Astrocyte of the spinal cord (primary cell): ENCODE results near the gene PHACTR3.

Source experiments
- DNase-seq: peaks from one replicate; pipeline ENCODE4 v3.0.0; 2011; ENCODE audit warnings: low read depth, low spot score
- H3K4me3 ChIP-seq: 2 replicates; pipeline ENCODE4 v1.5.1; 2011; ENCODE audit warnings: low read depth, mild to moderate bottlenecking, low read length, moderate library complexity
- in situ Hi-C: cut with HindIII; loops from 2 replicates; pipeline ENCODE4 v1.10.0; 2017; ENCODE audit warnings: low sequenced_read_pairs
- TF ChIP-seq, protein P1 (sequence below): IDR thresholded peaks from 2 replicates; pipeline ENCODE4 v1.5.1; 2012; ENCODE audit warnings: low read depth, mild to moderate bottlenecking, low read length, inconsistent platforms

The PHACTR3 gene

DNA sequence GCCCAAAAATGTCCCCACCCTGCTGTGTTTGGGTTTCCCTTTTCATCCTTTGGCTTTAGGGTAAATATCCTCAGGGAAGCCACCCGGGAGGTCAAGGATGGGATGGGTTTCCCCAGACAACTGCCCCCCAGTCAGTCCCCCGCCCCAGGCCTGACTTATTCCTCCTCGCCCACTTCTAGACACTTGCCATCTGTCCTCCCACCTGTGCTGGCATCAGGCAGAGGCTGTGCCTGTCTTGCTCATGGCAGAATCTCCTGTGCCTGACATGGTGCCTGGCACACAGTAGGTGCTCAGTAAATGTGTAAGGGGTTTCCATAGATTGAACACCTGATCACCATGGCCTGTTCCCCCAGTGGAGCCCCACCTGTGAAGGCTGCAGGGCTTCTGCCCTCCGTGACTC, 141.8 kb downstream of the PHACTR3 start:
- TF ChIP-seq, protein P1, sequence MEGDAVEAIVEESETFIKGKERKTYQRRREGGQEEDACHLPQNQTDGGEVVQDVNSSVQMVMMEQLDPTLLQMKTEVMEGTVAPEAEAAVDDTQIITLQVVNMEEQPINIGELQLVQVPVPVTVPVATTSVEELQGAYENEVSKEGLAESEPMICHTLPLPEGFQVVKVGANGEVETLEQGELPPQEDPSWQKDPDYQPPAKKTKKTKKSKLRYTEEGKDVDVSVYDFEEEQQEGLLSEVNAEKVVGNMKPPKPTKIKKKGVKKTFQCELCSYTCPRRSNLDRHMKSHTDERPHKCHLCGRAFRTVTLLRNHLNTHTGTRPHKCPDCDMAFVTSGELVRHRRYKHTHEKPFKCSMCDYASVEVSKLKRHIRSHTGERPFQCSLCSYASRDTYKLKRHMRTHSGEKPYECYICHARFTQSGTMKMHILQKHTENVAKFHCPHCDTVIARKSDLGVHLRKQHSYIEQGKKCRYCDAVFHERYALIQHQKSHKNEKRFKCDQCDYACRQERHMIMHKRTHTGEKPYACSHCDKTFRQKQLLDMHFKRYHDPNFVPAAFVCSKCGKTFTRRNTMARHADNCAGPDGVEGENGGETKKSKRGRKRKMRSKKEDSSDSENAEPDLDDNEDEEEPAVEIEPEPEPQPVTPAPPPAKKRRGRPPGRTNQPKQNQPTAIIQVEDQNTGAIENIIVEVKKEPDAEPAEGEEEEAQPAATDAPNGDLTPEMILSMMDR = no peak
- no peak for DNase-seq
- in situ Hi-C loops = no loop called here

DNA sequence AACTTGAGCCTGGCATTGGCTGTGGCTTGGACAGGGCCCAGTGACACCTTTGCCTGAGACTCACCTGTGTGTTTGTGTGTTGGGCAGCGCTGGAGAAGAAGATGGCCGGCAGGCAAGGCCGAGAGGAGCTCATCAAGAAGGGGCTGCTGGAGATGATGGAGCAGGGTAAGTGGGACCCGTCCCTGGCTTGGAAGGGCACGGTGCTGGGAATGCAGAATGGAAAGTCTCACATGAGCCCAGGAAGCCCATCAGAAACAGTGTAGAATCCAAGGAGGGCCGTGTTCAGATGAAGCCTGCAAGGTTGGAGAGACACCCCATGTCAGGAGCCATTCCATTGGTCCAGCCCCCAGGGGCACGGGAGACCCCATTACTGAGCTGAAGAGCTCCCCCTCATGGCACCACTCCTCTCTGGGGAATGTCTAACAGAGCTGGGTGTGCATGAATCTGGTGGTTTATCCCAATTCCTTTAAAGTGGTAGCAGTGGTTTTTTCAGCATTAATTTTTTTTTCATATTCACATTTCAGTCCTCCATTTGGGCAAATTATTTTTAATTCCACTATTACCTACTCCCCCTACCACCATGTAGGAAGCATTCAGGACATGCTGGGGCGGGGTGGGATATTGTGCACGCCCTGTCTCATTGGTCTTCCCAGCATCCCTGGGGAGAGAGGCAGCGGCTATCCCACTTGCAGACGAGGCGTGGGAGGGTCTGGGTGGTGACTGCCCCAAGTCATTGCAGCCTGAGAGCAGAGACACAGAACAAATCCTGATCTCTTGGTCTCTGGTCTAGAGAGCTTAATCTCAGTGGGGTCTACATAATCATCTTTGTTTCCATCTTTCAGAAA, 143.6 kb downstream of the PHACTR3 start:
- in situ Hi-C loops = no loop called here
- TF ChIP-seq, protein P1 = no peak

More for the DNA sequence above, 141.8 kb downstream of the PHACTR3 start:
- H3K4me3 ChIP-seq = no peak overlapping the region

DNA sequence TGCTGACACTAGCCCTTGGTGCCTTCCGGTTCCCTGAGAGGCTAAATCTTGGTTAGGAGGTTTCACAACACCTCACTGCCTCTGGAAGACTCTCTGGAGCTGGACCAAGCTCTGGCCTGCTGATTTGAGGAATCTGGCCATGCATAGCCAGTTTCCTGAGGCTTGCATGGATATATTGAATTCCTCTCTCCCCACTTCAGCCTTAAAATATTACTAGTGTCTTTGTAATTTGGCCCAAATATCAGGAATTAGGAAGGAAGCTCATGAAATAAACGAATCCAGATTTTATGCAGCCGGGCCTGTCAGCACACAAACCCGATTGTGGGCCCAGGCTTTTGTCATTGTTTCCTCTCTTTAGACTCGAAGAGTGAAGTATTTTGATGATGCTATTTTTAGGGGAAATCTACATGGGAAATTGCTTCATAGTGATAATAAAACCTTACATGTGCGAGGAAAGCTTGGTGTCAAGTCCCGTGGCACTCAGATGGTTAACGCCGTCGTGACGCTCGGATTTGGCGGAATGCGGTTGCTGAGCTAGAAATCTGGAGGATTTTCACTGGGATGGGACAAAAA, 144.4 kb downstream of the PHACTR3 start:
- peak; percentile 0 for DNase-seq
- in situ Hi-C loops = no loop called here
- TF ChIP-seq, protein P1 = no peak
- H3K4me3 ChIP-seq = no peak overlapping the region

More for the DNA sequence above, 143.6 kb downstream of the PHACTR3 start:
- H3K4me3 ChIP-seq = no peak overlapping the region
- DNase-seq = no peak

DNA sequence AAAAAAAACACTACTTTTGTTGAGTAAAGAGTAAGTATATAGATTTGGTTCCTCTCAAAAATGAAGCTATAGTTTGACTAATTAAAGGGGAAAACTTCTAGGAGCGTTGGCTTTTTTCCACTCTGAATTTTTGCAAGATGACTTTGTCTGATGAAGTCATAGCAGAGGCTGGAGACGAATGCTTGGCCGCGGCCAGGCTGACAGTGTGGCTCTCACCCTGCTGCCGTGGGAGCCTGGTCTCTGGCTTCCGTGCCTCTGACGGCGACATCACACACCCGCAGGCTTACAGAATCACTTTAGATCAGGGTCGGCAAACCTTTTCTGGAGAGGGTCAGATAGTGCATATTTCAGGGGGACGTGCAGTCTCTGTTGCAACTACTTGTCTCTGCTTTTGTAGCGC, 145.0 kb downstream of the PHACTR3 start:
- in situ Hi-C loops = no loop called here
- H3K4me3 ChIP-seq = no peak overlapping the region
- DNase-seq = peak; percentile 14
- TF ChIP-seq, protein P1 = no peak

DNA sequence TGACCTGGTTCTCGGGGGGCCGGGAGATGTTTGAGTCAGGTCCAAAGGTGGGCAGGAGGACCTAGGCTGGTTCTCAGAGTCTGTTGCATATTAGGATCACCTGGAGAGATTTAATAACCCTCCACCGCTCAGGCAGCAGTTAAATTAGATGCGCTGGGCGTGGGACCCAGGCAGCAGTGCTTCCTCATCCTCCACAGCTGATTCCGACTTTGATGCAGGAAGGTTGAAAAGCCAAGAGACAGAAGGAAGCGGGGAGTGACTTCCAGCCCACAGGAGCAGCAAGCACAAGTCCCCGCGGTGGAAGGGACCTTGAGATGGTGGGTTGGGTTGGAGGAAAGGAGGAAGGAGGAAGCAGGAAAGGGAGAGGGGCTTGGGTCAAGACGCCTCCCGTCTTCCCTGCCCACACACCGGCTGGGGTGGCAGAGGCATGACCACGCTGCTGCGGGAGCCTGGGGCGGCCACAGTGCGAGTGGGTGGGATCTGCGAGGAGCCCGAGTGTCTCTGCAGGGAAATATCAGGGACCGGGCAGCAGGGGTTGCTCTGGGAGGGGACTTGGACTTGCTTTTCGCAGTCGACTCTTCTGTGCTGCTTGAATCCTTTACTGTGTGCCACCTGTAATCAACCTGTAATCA, 146.0 kb downstream of the PHACTR3 start:
- TF ChIP-seq, protein P1 = no peak
- no peak for DNase-seq
- H3K4me3 ChIP-seq = no peak overlapping the region
- in situ Hi-C loops = no loop called here

DNA sequence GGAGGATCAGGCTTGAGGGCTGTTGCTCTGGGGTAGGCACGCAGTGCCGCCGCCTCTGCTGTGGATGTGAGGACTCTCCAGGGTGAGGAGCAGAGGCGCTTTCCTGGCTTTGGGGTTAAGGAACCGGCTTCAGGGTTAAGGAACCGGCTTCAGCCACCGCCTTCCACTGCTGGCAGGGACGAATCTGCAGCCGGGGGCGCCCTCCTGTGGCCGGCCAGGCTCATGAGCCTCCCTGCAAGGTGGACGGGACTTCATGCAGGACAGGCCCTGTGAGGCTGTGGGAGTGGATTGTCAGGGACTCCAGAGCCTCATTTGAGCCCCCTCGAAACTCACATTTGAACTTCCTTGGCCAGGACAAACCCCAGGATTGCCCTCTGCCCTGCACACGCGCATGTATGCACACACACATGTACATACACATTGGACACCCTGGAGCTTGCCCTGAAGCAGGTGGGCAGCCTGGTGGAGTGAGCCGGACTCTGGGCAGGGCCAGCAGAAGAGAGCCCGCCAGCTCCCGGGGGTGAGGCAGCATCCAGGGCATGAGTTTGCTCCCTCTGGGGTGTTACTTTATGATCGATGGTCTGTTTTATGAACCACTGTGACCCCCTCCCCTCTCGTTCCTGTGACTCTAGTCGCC, 146.9 kb downstream of the PHACTR3 start:
- in situ Hi-C loops = no loop called here
- TF ChIP-seq, protein P1 = peak; percentile 52
- DNase-seq = peak; percentile 5
- H3K4me3 ChIP-seq = no peak overlapping the region
